Stimulated activated CD8-positive, alpha-beta memory T cell treated with anti-CD3 and anti-CD28 coated beads, Interleukin-7, amount 100 ng/mL, for 1 hour (primary cell): ENCODE measurements around the gene ABLIM3.

Experiments used
- DNase-seq, 2 donors: peaks; one replicate each; pipeline ENCODE4 v3.0.0-alpha.2; 2020; ENCODE audit warnings: low read depth in 2 of 2

The ABLIM3 gene

DNA sequence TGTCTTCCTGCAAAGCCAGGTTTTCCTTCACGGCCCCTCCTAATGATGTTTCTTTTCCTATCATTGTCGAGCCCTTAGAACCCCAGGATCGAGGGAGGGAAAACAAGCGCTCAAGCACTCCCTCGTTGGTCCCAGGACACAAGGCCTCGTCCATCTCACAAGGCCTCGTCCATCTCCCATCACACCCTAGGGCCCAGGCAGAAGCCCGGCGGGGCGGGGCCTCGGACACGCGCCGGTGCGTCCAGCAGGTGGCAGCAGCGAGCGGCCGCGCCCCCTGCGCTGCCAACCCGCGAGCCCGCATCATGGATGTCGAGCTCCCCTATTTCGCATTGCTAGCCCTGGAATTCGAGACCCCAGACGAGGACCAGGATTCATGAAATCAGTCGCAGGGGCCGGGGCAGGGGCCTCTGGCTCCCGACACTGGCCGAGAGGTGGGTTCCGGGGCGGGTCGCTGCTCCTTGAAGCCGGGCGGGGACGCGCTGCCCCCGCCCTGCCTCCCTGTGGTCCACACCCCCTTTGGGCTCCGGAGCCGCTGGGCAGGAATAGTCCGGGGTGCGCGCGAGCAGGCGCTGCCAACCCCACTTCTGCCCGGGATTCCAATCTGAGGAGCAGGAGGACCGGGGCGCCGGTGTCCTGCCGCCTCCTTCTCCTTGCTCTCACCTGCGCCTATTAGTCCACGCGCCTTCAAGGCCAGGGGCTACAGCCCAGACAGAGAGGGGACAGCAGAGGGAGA, at the start of gene ABLIM3:
Gene ABLIM3 (plus strand): TSS at position 270 of the 733 bp plus-strand sequence. CDS start 603 bp downstream, outside the sequence.
- DNase-seq: peak; percentile 45 to 52

GRCh38 chr5:149093625-149094024, 47.7 kb upstream of the ABLIM3 start:
- no peak for DNase-seq

DNA sequence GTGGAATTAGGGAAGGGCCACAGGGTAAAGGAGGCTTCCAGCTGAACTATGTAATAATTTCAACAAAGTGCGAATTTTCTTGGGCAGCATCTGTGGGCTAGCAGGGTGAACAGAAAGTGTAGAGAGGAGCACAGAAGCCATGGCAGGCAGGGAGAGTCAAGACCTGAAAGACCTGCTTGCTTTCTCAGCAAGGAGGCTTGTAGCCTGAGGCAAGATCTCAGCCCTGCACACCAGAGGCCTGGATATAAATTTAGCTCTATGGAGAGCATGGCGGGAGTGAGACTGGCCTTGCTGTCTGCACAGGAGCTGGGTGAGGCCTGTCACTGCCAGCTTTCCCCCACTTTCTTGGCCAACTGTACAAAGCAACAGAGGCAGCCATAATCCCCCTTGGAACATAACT, 46.3 kb upstream of the ABLIM3 start:
- no peak for DNase-seq

- DNase-seq: no peak
Observed at GRCh38 chr5:149099920-149100319, 41.4 kb upstream of the ABLIM3 start.

DNA sequence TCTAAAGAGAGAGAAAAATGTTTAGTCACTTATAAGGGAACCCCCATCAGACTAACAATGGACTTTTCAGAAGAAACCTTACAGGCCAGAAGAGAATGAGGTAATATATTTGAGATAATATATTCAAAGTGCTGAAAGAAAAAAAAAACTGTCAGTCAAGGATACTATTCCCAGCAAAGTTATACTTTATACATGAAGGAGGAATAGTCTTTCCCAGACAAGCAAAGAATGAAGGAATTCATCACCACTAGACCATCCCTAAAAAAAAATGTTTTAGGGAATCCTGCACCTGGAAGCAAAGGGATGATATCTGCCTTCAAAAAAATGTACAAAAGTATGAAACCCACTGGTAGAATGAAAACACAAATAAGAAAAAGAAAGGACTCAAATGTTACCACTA, 41.0 kb upstream of the ABLIM3 start:
- DNase-seq: no peak

GRCh38 chr5:149108651-149109280, 32.5 kb upstream of the ABLIM3 start:
- DNase-seq: no peak

DNA sequence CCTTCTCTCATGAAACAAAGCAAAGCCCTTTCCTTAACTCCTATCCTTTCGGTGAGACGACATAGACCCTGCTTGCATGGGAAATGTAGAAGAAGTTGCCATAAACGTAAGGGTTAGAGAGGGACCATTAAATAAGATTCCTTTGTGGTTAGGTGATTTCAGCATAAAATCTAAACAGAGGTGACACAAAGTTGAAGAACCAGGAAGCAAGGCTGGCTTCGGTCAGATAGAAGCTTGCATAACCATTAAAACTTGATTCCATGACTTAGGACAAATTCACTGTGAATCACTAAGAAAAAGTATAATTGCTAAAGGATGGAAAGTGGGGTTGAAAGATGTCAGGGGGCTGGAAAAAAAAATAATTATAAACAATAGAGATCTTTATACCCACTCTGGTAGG, 30.9 kb upstream of the ABLIM3 start:
- no peak for DNase-seq

DNA sequence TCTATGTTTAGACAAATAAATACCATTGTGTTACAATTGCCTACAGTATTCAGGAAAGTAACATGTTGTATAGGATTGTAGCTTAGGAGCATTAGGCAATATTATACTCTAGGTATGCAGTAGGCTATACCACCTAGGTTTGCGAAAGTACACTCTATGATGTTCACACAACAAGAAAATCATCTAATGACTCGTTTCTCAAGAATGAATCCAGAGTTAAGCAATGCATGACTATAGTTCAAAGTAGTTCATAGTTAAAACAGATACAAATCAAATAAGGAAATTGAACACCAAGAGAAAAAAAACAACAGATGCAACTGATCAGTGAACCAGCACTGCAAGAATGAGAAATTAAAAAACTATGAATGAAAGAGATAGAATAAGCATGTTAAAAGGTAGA, 27.6 kb upstream of the ABLIM3 start:
- no peak for DNase-seq

DNA sequence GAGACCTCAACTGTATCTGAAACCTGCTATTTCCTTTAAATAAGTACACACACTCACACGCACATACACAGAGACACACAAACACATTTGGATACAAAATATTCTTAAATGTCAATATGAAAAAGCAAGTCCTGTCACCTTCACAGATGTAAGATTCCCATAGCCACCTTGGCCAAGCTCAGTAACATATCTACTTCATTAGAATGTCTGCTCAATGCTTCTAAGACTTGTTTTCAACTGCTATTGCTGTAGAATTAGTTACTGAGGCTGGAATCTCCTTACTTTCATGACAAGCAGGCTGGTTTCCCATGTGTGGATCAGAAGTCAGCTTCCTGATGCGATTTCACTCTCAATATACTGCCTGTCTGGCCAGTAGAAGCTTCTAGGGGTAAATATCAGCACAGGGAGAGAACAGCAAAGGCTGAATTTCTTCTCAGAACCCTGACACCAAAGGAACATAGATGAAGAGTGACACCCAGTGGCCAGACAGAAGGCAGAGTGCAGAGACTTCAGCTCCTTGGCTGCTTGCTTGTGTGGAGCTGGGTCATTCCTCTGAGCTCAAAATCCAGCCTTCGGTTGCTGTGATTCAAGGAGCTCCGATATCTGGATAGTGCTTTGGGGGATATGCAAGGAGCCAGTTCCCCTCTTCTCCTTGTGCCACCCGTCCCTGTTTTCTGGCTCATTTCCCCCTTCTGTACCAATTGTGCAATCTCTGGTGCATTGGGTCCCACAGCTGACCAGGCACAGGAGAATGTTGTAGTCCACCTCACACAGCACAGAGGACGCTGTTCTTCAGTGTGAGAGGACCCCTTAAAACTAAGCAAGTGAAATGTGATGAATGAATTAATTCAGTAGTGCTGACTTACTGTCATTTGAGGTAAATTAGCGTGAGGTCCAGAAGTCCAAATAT, 26.6 kb upstream of the ABLIM3 start:
- DNase-seq: peak in 1 of 2 donors; percentile 4

DNA sequence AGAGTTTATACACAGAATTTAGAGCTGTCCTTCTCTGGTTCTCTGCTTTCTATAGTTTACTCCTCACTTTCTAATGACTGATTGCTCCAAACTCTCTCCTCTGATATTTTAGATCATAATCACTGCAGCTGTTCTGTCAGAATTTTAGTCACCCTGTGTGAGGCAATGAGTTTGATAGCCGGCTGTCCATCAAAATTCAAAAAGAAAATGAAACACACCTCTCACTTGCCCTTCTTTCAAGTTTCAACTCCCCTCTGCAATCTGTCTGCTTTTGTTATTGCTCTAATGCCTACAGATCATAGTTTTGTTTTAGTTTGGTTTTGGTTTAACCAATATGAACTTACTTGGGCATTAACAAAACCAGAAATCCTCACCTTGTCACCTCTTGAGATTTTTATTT, 23.3 kb upstream of the ABLIM3 start:
- DNase-seq: no peak

GRCh38 chr5:149118463-149118862, 22.8 kb upstream of the ABLIM3 start:
- no peak for DNase-seq

GRCh38 chr5:149121145-149121544, 20.1 kb upstream of the ABLIM3 start:
- no peak for DNase-seq

DNA sequence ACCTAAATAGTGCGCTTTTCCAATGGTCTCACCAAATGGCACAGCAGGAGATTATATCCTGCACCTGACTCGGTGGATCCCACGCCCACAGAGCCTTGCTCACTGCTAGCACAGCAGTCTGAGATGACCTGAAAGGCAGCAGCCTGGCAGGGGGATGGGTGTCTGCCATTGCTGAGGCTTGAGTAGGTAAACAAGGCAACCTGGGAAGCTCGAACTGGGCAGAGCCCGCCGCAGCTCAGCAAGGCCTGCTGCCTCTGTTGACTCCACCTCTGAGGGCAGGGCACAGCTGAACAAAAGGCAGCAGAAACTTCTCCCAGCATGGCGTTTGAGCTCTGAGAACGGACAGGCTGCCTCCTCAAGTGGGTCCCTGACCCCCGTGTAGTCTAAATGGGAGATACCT, 18.1 kb upstream of the ABLIM3 start:
- DNase-seq: no peak

GRCh38 chr5:149125386-149125891, 15.9 kb upstream of the ABLIM3 start:
- DNase-seq: no peak

GRCh38 chr5:149126906-149127305, 14.4 kb upstream of the ABLIM3 start:
- no peak for DNase-seq

DNA sequence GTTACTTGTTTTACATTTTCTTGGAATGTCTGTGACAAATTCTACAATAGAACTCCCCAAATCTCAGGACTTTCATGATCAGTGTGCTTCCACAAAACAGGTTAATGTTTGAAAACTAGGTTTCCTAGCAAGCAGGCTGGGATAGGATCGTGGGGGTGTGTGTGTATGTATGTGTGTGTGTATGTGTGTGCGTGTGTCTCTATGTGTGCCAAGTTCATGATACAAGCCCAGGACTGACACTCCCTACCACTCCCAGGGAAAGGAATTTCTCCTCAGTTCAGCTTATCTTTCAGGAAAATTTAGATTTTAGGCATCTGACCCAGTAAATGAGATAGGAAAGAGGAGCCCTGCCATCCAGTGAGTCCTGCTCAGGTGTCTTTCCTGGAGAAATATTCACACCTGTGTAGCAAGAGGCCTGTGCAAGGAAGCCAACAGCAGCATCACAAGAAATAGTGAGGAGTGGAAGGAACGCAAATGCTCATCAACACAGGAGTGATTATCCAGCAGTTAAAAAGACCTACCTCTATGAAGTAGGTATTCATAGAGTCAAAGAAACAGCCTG, 13.8 kb upstream of the ABLIM3 start:
- no peak for DNase-seq

DNA sequence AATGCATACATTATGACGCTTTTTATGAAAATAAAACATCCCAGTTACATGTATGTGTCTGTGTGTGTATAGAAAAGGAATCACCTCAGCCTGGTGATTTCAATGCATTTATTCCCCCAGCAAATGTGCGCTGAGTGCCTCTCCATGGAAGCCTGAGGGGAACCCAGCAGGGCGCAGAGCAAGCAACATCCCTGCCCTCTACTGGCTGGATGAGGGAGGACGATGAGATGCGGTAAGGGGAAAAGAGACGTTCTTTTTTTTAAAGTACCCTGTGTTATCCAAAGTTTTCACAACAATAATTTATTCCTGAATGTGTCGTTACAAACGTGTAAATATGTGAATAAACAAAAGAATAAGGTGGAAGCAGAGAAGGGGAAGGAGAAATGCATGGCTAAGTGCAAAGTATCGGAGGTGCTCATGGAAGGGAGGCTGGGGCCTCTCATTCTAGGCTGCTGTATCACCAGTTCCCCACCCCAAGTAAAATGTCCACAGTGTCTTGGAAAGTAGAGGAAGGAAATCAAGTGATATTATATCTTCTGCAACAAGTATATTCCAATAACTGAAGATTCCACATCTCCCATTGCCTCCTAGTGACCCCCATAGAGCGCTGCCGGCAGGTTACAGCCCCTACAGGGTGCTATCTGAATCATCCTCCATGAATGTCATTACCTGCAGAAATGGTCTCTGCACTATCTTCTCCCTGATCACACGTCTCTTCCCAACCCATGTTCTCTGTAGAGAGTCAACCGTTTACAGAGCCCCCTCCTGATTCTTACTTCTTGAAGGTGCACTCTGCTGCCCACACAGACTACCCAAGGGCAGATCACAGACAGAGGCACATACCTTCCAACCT, 13.0 kb upstream of the ABLIM3 start:
- no peak for DNase-seq

- DNase-seq: no peak
Observed at GRCh38 chr5:149129181-149129580, 12.1 kb upstream of the ABLIM3 start.

DNA sequence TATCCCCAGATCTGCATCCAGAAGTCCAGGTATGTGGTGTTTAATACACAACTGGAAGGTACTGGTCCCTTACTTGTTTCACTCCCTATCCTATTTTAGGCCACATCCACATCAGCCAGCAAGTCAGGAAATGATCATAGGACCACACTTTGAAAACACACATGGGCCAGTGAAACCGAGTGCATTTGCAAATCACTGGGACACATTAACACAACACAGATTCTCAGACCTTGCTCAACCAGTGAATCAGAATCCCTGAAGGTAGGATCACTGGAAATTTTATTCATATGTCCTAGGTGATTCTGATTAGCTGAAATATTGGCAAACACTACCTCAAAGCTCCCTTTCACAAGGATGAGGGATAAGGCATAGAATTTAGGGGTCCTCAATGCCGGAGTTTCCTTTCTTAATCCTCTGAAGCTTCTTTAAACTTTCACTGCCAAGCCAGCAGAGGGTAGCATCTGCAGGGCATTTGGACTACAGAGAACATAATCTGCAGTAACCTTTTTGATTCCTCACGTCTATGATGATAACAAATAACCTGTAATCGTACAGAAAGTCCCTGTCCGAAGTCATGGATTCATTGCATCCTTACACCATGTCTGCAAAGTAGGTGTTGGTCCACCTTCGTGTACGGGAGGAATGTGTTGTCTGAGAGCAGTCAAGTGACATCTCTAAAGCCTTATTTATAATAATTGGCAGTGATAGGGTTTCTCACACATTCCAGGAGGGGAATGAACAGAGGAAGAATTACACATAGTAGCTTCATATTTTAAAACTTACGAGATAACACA, 11.0 kb upstream of the ABLIM3 start:
- DNase-seq: no peak

DNA sequence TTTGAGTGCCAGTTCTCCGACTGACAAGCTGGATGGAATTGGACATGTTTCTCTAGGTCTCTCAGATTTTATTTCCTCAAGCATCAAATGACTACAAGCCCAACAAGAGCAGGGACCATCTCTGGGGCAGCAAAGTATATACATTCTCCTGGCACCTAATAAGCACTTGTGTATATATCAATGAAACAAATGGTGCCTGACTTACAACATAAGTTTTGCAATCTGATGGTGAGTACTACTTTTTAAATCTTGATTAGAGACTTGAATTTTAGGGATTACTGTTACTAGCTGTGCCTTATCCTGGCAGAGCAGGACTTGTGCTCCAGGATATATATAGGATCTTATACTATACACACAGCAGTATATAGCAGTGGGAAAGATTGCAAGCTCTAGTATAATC, 8.8 kb upstream of the ABLIM3 start:
- DNase-seq: no peak
